DND-41 (cell line): Measurements from ENCODE around the gene HDHD3.

ENCODE experiments used
- ATAC-seq: fragments of 200-7000 bp; cut with Tn5 transposase; 3 replicates; pipeline ENCODE4 v1.9.1; 2021; ENCODE audit warnings: low read depth; ENCODE audit not compliant: insufficient read depth
- DNase-seq: peaks from one replicate; pipeline ENCODE4 v3.0.0-alpha.2; 2020
- H2AFZ ChIP-seq: 2 replicates; pipeline ENCODE4 v1.6.0; 2012; ENCODE audit warnings: low read depth, low read length
- H3K27ac ChIP-seq: 2 replicates; pipeline ENCODE4 v1.5.1; 2012; ENCODE audit warnings: low read length, inconsistent platforms
- H3K27me3 ChIP-seq: fragments of 200-600 bp; sonication (generic); 2 replicates; pipeline ENCODE4 v1.6.0; 2012; ENCODE audit warnings: low read length, mild to moderate bottlenecking, inconsistent platforms; ENCODE audit not compliant: insufficient read depth, poor library complexity
- H3K36me3 ChIP-seq: 2 replicates; pipeline ENCODE4 v1.5.1; 2012; ENCODE audit warnings: low read length, inconsistent platforms; ENCODE audit not compliant: insufficient read depth
- H3K4me1 ChIP-seq: 2 replicates; pipeline ENCODE4 v1.5.1; 2012; ENCODE audit warnings: mild to moderate bottlenecking, low read length; ENCODE audit not compliant: insufficient read depth
- H3K4me2 ChIP-seq: 2 replicates; pipeline ENCODE4 v1.6.0; 2012; ENCODE audit warnings: mild to moderate bottlenecking, moderate library complexity, low read length, inconsistent platforms; ENCODE audit not compliant: insufficient read depth
- H3K4me3 ChIP-seq, 2 experiments: fragments of 200-600 bp in 1 of 2; shearing (Covaris generic) in 1 of 2; 2 replicates each; pipeline ENCODE4 v1.5.1; 2012 to 2016; ENCODE audit warnings: inconsistent platforms in 2 of 2, low read length in 2 of 2, mild to moderate bottlenecking in 2 of 2, low read depth in 1 of 2, moderate library complexity in 1 of 2
- H3K79me2 ChIP-seq: 2 replicates; pipeline ENCODE4 v1.6.0; 2012; ENCODE audit warnings: low read length, inconsistent platforms; ENCODE audit not compliant: insufficient read depth
- H3K9ac ChIP-seq: 2 replicates; pipeline ENCODE4 v1.6.0; 2012; ENCODE audit warnings: low read depth, mild to moderate bottlenecking, inconsistent platforms, low read length, moderate library complexity
- H3K9me3 ChIP-seq: 2 replicates; pipeline ENCODE4 v1.5.1; 2012; ENCODE audit warnings: low read length, moderate library complexity, mild to moderate bottlenecking, inconsistent platforms; ENCODE audit not compliant: insufficient read depth, severe bottlenecking
- H4K20me1 ChIP-seq: 2 replicates; pipeline ENCODE4 v1.6.0; 2012; ENCODE audit warnings: low read length; ENCODE audit not compliant: insufficient read depth
- CTCF ChIP-seq: IDR thresholded peaks from 2 replicates; pipeline ENCODE4 v1.5.1; 2012; ENCODE audit warnings: borderline replicate concordance, low read length, moderate library complexity, mild to moderate bottlenecking; ENCODE audit not compliant: poor library complexity, severe bottlenecking; ENCODE audit errors: extremely low read depth
- EZH2 ChIP-seq: IDR thresholded peaks from 3 replicates; pipeline ENCODE4 v1.6.1; 2012; ENCODE audit warnings: borderline replicate concordance, low read depth, mild to moderate bottlenecking, moderate library complexity, low read length, inconsistent platforms; ENCODE audit not compliant: severe bottlenecking

Gene HDHD3

DNA sequence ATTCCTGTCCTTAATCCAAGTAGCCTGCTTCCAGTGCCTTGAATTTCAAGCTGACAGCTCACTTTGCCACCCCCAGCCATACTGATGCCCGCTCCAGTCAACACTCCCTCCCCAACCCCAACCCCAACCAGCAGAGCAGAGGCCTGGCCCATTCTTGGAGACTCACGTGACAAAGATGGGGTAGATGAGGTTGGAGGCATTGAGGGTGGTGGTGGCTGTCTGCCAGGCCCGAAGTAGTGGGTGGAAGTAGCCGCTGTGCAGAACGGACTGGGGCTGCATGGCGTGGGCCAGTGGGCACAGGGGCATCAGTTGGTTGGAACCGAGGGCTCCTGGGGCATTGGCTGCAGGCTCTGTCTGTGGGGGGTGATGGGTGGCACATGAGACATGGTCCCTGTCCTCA lies 16.5 kb upstream of the HDHD3 start:
- no peak for ATAC-seq
- no peaks in the 10 kb centered on the region for H3K4me1 ChIP-seq

DNA sequence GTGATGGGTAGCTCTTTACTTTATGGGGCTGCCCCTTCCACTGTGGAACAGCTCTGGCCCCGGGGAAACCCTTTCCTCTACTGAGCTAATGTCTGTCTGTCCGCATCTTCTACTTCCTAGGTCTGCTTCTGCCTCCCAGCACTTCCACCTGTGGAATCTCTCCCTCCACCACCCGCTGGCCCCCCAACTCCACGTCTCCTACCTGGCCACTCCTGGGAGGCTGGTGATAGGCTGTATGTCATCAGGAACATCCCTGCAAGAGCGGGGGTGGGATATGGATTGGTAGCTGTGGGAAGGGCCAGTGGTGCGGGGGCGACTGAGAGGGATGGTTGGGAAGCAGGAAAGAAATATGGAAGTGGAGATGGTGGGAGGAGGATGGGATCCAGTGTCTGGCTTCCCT lies 15.1 kb upstream of the HDHD3 start:
- H3K27ac ChIP-seq, result no peak overlapping the region
- TF ChIP-seq EZH2 (no peak), CTCF (no peak)
- no peaks in the 10 kb centered on the region for H4K20me1 ChIP-seq
- no peaks in the 10 kb centered on the region for H3K4me1 ChIP-seq
- no peak overlapping the region for H3K4me2 ChIP-seq
- ATAC-seq (no peak), DNase-seq (no peak)
- H3K9me3 ChIP-seq, result no peaks in the 10 kb centered on the region
- no peak overlapping the region for H3K9ac ChIP-seq
- H3K4me3 ChIP-seq, result no peak overlapping the region
- H3K79me2 ChIP-seq, result no peaks in the 10 kb centered on the region
- peaks cover 58% of the 10 kb centered on the region for H3K36me3 ChIP-seq
- H2AFZ ChIP-seq, result no peak overlapping the region
- H3K27me3 ChIP-seq, result no peaks in the 10 kb centered on the region

More for the DNA sequence above, 16.5 kb upstream of the HDHD3 start:
- Histone ChIP-seq H3K36me3 (peaks cover 53% of the 10 kb centered on the region), H3K4me2 (no peak overlapping the region), H3K9ac (no peak overlapping the region), H3K4me3 (no peak overlapping the region), H4K20me1 (no peaks in the 10 kb centered on the region), H2AFZ (no peak overlapping the region), H3K79me2 (no peaks in the 10 kb centered on the region), H3K27me3 (no peaks in the 10 kb centered on the region), H3K9me3 (no peaks in the 10 kb centered on the region), H3K27ac (no peak overlapping the region)
- TF ChIP-seq CTCF (no peak), EZH2 (no peak)
- no peak for DNase-seq

DNA sequence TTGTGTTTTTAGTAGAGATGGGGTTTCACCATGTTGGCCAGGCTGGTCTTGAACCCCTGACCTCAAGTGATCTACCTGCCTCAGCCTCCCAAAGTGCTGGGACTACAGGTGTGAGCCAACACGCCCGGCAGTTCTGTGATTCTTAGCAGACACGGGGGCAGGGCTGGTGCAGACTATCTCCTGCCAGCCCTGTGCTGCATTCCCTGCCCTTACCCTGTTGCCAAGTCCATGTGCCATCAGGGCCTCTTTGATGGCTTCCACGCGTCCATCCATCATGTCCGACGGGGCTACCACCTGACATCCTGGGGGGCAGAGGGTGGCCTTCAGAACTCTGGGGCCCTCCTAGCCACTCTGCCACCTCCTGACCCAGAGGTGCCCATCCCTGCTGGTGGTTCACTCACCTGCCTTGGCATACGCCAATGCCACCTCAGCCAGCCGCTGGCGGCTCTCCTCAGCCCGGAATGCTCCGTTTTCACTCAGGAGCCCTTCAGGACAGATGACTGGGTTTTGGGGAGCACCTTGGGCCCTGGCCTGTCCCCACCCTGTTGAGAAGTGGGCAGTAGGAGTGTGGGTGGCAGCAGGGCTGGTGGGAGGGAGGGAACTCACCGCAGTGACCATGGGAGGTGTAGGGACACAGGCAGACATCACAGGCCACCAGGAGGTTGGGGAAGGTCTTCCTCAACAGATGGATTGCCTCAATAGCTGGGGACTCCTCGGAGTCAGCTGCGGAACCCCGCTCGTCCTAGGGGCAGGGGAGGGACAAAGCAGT lies 13.6 kb upstream of the HDHD3 start:
- Histone ChIP-seq H3K79me2 (no peaks in the 10 kb centered on the region), H4K20me1 (no peaks in the 10 kb centered on the region), H3K9me3 (no peaks in the 10 kb centered on the region), H3K4me3 (no peak overlapping the region), H2AFZ (no peak overlapping the region), H3K36me3 (peaks cover 56% of the 10 kb centered on the region), H3K27me3 (no peaks in the 10 kb centered on the region), H3K4me2 (no peak overlapping the region), H3K27ac (no peak overlapping the region), H3K4me1 (no peaks in the 10 kb centered on the region), H3K9ac (no peak overlapping the region)
- no peak for TF ChIP-seq CTCF
- TF ChIP-seq EZH2, result no peak
- no peak for ATAC-seq
- DNase-seq, result no peak

DNA sequence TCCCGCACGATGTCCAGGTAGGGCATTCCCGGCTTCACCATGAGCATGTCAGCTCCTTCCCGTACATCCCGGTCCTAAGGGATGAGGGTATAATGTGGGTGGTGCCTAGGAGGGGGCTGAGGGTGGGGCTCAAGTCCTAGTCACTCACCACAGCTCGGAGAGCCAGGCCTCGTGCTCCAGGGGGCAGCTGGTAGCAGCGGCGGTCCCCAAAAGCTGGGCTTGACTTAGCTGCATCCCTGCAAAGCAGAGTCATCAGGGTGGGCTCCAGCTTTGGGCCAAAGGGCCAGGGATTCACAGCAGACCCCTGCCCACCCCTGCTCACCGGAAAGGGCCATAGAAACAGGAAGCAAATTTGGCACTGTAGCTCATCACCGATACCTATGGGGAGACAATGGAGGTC lies 12.7 kb upstream of the HDHD3 start:
- Histone ChIP-seq H2AFZ (no peak overlapping the region), H3K9me3 (no peaks in the 10 kb centered on the region), H3K36me3 (peaks cover 54% of the 10 kb centered on the region), H4K20me1 (no peaks in the 10 kb centered on the region), H3K4me2 (no peak overlapping the region), H3K79me2 (no peaks in the 10 kb centered on the region), H3K27me3 (no peaks in the 10 kb centered on the region), H3K27ac (no peak overlapping the region), H3K4me1 (no peaks in the 10 kb centered on the region), H3K9ac (no peak overlapping the region), H3K4me3 (no peak overlapping the region)
- DNase-seq (no peak), ATAC-seq (no peak)
- TF ChIP-seq EZH2 (no peak), CTCF (no peak)
